HG02970 (cell line): ENCODE measurements around the gene CCDC192.
"Not testable (repeated sequence)": the region's sequence is repeated elsewhere in the genome, so short reads cannot be mapped to it uniquely, and the experiment has no call there.

Experiments used
- ATAC-seq: cut with Tn5 transposase; IDR thresholded peaks from one replicate; pipeline ENCODE4 v1.9.1; 2021; ENCODE audit warnings: mild to moderate bottlenecking, moderate library complexity, moderate number of reproducible peaks; ENCODE audit not compliant: unreplicated experiment, low FRiP score

Gene CCDC192

GRCh38 chr5:127758766-127759283 is 55.6 kb downstream of the CCDC192 start:
- no peak for ATAC-seq

- no peak for ATAC-seq
Measured at GRCh38 chr5:127761869-127762268, 58.7 kb downstream of the CCDC192 start.

- ATAC-seq, result no peak
Measured at GRCh38 chr5:127762412-127762811, 59.2 kb downstream of the CCDC192 start.

- ATAC-seq, result no peak
Measured at GRCh38 chr5:127766676-127767335, 63.6 kb downstream of the CCDC192 start.

GRCh38 chr5:127769386-127769785 is 66.2 kb downstream of the CCDC192 start:
- ATAC-seq, result no peak

- ATAC-seq, result no peak
Measured at GRCh38 chr5:127770272-127770671, 67.1 kb downstream of the CCDC192 start.

- ATAC-seq, result no peak
Measured at GRCh38 chr5:127772531-127772930, 69.3 kb downstream of the CCDC192 start.

GRCh38 chr5:127774221-127774620 is 71.0 kb downstream of the CCDC192 start:
- no peak for ATAC-seq

- no peak for ATAC-seq
Measured at GRCh38 chr5:127776477-127776876, 73.3 kb downstream of the CCDC192 start.

GRCh38 chr5:127777957-127778356 is 74.8 kb downstream of the CCDC192 start:
- ATAC-seq, result no peak

GRCh38 chr5:127782450-127782849 is 79.3 kb downstream of the CCDC192 start:
- not testable (repeated sequence) for ATAC-seq

- no peak for ATAC-seq
Measured at GRCh38 chr5:127785098-127785927, 82.1 kb downstream of the CCDC192 start.

- ATAC-seq, result no peak
Measured at GRCh38 chr5:127791439-127791838, 88.2 kb downstream of the CCDC192 start.

- ATAC-seq, result not testable (repeated sequence)
Measured at GRCh38 chr5:127791908-127792307, 88.7 kb downstream of the CCDC192 start.

GRCh38 chr5:127793052-127793451 is 89.9 kb downstream of the CCDC192 start:
- ATAC-seq, result no peak

- ATAC-seq, result no peak
Measured at GRCh38 chr5:127793879-127794278, 90.7 kb downstream of the CCDC192 start.

- ATAC-seq, result no peak
Measured at GRCh38 chr5:127796211-127796610, 93.0 kb downstream of the CCDC192 start.

- no peak for ATAC-seq
Measured at GRCh38 chr5:127799293-127799905, 96.2 kb downstream of the CCDC192 start.

GRCh38 chr5:127801751-127802476 is 98.7 kb downstream of the CCDC192 start:
- ATAC-seq, result no peak

- ATAC-seq, result no peak
Measured at GRCh38 chr5:127802477-127802865, 99.3 kb downstream of the CCDC192 start.
